T-helper 9 cell (primary cell): ENCODE measurements around the gene RASA3.
"Not testable (repeated sequence)": the region's sequence is repeated elsewhere in the genome, so short reads cannot be mapped to it uniquely, and the experiment has no call there.

Experiments used
- DNase-seq: peaks from one replicate; pipeline ENCODE4 v3.0.0-alpha.2; 2020

RASA3 gene

DNA sequence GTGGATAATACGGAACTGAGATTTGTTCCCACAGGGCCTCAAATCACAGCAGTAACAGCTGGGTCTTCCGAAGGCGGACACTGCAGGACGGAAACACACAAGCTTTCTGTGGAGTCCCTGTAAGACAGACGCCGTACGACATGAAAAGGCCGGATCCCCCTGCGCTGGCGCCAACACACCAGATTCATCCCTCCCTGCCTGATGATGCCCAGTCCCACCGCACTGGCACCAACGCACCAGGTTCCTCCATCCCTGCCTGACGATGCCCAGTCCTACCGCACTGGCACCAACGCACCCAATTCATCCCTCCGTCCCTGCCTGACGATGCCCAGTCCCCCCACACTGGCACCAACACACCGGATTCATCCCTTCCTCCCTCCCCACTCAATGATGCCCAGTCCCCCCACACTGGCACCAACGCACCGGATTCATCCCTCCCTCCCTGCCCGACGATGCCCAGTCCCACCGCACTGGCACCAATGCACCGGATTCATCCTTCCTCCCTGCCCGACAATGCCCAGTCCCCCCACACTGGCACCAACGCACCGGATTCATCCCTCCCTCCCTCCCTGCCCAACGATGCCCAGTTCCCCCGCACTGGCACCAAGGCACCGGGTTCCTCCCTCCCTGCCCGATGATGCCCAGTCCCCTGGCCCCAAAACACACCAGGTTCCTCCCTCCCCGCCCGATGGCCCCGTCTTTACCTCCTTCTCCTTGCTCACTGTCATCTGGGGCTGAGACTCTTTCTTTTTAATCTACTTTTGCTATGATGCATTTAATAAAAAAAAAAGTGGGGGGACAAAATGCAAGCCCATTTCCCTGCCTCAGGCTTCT lies 55.1 kb downstream of the RASA3 start:
- DNase-seq: no peak

DNA sequence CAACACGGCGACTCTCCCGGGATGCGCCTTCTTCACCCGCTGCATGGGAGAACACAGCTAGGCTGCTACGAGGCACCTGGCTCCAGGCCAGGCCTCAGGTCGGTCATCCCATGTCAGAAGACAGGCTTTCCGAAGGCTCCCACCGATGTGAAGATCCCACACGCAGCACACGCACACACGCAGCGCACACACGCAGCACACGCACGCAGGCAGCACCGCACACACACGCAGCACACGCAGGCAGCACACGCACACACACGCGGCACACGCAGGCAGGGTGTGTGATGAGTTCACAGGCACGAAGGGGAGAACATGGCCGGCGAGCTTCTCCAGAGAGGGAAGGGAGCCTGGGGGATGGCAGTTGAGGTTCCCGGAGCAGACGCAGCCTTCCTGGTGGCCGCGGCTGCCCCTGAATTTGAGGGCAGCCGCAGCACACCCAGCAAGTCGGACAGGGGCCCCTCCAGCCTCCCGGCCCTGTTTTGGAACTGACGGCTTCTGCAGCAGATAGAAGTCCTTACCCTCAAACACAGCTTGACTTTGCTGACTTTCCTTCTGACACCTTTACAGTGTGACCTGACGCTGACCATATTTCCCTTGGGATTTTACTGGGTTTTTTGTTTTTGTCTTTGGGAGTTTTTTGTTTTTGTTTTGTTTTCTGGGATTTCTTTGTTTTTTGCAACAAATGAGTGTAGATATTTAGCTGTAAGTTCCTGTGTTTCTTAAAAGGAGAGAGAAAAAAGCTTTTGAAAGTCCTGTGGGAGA lies 55.9 kb downstream of the RASA3 start:
- no peak for DNase-seq

DNA sequence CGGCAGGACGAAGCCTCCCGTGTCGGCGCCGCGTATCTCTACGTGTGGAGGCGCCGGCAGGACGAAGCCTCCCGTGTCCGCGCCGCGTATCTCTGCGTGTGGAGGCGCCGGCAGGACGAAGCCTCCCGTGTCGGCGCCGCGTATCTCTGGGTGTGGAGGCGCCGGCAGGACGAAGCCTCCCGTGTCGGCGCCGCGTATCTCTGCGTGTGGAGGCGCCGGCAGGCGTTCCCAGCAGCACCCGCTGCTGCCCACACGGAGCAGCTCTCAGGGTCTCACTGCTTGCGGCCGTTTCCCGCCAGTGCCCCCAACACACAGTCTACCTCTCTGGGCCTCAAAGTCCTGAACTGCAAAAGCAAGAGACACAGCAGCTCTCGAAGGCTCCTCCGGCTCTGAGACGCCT lies 56.6 kb downstream of the RASA3 start:
- not testable (repeated sequence) for DNase-seq

DNA sequence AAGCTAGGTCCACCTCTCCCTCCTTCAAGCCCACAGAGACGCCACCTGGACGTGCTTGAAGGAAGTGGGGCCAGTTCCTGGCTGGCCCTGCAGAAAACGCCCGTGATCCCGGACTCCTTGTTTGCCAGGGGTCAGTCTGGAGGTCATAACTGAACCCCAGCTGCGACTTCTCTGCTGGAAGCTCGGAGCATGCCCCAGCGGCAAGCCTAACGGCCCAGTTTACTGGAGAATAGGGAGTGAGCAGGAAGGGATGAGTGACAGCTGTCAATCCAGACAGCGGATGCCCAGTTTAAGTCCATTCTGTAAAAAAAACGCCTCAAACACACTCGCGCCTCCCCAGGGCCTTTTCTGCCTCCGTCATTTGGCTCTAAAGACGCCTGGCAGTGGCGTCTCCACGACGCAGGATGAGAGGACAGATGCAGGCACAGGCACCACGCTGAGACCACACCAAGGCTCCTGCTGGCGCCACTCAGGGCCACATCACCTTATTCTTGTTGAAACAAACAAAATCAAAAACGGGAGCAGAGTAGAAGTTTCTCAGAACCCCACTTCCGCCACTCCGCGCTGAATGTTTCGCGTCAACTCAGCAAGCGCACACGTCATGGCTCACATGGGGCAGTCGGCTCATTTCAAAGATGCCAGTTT lies 57.6 kb downstream of the RASA3 start:
- no peak for DNase-seq

DNA sequence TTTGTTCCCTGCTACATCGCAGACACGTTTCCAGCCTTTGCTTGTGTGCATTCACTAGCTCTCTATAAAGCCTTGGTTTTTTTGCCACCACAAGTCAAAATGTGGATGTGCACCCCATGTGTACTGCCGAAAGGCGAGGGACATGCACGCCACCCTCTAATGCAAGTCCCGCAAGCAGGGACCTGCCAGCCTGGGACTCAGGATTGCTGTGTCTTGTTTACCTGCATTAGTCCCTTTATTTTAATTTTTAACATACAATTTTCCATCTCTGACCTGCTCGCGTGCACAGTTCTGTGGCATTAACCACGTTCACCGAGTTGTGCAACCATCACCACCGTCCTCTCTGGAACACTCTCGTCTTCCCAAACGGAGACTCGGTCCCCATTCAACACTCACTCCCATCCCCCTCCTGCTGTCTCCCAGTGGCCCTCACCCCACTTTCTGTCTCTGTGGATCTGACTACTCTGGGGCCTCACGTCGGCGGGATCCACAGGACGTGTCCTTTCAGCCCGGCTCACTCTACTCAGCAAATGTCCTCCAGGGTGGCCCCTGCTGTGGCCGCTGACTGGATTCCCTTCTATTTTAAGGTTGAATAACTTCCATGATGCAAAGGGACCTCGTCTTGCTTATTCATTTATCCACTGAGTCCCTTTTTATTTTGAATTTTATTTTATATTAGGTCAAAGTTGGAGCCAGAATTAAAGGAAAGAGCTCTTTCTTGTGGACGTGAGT lies 58.4 kb downstream of the RASA3 start:
- DNase-seq: no peak

DNA sequence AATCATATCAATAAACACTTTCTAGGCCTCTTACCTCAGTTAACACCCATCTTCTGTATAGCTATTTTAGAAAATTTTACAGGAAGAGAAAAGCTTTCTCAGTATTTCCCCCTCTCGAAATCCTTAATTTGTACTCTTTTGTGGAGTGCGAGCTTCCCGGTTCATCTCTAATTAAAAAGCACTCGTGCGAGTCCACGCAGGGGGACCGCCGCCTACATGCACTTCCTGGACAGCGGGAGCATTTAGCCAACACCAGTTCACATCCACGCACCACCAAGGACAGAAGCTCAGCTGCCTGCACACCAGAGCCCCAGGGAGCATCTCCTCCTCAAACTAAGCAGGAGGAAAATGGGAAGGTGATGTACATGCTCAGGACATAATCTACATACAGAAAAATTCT lies 60.0 kb downstream of the RASA3 start:
- no peak for DNase-seq

DNA sequence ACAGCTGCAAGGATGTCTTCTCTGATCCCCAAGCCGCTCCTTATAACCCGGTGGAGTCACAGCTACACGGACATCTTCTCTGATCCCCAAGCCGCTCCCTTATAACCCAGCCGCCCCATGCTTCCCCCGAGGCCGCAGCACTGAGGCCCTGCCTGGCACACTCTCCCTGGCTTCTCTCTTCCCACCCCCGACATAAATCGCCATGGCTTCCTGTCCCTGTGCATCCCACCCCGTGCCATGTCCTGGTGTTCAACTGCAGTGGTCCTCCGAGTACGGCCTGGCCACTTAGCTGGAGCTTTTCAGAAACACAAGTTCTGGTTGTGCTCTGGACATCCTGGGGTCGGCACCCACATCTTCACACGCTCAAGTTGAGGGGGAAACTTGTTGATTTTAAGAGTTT lies 60.4 kb downstream of the RASA3 start:
- DNase-seq: no peak

DNA sequence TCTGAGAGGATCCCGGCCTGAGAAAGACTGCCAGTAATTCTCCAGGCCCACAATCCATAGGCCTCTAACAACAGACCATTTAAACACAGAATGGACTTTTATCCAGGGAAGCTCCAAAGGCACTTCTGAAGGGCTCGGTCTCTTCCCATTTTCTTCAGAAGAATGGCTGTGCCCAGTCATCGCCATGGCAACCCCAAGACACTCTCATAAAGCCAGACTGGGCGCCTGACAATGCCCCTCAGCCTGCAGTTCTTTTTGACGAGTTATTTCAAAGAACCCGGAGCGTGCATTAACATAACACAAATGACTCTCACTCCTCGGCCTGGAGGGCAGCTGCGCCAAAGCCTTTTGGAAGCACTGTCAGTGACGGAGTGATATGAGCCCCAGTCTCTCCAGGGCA lies 61.0 kb downstream of the RASA3 start:
- no peak for DNase-seq

DNA sequence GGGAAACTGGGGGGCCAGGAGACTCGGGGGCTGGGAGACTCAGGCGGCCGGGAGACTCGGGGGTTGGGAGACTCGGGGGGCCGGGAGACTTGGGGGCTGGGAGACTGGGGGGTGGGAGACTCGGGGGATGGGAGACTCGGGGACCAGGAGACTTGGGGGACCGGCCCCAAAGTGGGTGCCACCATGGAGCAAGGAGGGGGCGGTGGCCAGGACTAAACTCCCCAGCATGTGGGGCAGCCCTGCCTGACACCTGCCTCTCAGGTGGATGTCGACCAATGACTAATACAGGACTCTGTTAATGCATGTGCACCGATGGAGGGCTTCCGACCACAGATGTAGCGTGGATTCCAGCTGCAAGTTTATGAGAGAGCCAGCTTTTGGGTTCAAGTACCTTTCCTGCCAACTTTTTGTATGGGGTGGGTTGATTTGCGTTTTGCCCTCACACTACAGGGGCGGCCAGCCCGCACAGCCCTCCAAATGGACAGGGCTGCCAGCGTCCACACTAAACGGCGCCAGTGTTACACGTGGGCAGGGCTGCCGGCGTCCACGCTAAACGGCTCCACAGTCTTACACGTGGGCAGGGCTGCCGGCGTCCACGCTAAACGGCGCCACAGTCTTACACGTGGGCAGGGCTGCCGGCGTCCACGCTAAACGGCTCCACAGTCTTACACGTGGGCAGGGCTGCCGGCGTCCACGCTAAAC lies 62.2 kb downstream of the RASA3 start:
- DNase-seq: no peak

DNA sequence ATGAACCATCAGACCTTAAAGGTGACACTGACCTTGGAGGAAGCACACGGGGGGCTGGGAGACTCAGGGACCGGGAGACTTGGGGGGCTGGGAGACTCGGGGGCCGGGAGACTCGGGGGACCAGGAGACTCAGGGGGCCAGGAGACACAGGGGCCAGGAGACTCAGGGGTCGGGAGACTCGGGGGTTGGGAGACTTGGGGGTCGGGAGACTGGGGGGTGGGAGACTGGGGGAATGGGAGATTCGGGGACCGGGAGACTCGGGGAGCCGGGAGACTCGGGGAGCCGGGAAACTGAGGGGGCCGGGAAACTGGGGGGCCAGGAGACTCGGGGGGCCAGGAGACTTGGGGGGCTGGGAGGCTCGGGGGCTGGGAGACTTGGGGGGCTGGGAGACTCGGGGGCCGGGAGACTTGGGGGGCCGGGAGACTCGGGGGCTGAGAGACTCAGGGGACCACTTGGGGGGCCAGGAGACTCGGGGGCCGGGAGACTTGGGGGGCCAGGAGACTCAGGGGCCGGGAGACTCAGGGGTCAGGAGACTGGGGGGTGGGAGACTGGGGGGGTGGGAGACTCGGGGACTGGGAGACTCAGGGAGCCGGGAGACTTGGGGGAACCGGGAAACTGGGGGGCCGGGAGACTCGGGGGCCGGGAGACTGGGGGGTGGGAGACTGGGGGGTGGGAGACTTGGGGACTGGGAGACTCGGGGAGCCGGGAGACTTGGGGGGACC lies 62.9 kb downstream of the RASA3 start:
- DNase-seq: no peak

DNA sequence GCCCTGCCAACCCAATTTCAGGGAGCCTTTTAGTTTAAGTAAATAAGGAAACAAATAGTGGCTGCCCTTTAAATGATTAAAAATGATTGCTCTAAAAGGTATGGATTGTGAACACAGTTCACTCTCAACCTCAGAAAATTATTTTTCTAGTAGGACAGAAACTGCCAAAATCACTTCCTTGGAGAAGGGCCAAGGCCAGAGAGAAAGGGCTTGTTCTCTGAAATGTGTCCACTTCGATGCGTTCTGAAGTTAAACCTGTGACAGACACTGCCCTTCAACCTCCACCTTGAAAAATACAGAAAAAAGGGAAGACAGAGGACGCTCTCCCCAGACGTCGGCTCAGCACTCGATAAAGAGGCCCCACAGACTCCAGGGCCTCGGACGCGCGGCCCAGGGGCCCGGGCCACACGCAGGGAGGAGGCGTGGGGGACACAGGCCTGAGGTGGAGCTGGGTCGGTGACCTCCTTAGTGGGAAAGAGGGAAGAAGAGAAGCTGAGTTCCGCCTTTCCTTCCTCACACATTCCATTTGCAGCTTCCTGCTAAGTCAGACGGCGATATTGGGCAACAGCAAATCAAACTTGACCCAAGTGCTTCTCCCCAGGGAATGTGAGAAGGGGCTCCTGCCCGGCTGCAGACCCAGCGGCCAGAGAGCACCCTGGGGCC lies 63.6 kb downstream of the RASA3 start:
- DNase-seq: no peak

DNA sequence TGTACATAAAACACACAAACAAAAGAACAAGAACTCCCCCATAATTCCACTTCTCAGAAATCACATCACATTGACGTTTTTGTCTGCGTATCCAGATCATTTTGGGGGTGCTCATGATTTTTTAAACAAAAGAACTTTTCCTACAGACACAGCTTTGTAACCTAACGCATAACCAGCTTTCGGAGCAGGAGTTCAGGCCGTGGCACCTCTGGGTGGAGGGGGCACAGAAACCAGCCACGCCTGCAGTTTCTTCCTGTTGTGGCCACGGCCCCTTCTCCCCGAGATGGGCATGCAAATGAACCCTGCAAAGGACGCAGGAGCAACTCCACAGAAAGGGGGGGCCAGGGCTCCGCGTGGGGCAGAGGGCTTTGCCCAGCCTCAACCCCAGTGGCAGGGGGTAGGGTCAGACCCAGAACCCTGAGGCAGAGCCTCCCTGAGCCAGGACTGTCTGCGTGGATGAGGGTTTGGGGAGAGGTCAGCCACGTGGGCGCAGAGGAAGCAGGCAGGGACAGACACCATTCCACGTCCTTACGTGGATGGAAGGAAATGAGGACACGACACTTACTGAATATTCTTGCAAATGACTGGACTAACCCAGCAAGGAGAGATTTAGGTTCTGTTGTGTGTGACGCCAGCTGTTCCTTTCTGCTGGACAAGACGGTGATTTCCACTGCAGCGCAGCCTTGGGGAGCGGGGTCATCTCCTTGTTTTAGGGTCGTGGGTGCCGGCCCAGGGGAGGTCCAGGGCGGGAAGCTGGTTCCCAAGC lies 64.4 kb downstream of the RASA3 start:
- DNase-seq: peak; percentile 29

DNA sequence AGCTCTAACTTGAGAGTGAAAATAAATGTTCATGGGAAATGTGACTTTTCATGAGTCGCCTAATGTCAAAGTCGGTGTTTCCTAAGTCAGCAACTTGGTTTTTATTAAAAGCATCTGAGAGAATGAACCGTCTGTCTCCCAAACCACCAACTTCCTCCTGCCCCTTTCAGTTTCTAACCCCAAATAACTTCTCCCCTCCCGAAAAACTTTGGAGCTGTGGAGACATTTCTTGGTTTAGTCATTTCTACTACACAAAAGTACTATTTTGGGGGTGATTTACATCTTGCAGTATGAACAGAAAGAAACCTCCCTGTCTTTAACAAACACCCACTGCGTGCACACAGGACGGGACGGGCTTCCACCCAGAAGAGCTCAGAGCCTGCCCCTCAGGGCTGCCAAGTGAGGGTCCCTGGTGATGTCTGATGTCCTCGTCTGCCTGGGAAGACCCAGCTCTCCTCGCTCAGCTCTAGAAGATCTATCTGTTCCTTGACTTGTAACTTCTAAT lies 65.0 kb downstream of the RASA3 start:
- DNase-seq: no peak

DNA sequence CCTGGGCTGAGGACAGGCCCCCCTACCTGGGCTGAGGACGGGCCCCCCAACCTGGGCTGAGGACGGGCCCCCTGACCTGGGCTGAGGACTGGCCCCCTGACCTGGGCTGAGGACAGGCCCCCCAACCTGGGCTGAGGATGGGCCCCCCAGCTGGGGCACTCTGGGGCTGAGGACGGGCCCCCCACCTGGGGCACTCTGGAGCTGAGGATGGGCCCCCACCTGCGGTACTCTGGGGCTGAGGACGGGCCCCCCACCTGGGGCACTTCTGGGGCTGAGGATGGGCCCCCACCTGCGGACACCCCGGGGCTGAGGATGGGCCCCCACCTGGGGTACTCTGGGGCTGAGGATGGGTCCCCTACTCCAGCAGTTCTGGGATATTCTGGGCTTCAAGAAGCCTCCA lies 65.5 kb downstream of the RASA3 start:
- no peak for DNase-seq

DNA sequence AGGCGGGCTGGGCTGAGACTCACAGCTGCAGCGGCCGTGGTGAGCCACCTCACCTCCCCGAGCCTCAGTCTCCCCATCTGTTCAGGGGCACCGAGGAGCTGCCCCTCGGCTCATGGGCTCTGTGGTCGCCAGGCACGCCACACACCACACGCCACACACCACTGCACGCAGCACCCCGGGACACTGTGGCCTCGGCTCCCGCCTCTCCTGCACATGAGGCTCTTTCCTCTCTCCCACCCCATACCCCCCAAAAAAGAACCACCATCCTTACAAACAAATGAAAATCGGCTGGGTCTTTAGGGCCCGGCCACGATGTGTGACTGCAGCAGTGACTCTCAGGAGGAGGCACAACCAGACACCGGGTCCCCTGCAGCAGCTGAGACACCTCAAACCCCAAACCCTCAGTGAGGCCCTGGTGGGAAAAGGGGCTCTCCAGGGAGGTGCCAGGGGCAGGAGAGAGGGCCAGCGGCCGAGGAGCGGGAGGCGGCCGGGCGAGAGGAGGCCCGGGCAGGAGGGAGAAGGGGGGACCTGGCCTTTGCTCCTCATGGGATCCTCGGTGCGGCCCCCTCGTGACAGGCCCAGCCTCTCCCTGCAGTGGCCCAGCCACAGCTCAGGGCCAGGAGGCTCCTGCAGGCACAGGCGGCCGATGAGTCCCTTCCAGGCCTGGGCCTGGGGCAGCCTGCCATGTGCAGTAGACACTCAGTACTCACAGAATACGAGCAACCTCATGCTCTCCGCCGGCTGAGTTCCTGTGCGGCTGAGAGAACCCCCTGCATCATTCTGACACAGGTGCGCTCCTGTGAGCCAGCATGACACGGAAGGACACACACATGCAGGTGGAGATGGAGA lies 66.3 kb downstream of the RASA3 start:
- DNase-seq: peak; percentile 29

DNA sequence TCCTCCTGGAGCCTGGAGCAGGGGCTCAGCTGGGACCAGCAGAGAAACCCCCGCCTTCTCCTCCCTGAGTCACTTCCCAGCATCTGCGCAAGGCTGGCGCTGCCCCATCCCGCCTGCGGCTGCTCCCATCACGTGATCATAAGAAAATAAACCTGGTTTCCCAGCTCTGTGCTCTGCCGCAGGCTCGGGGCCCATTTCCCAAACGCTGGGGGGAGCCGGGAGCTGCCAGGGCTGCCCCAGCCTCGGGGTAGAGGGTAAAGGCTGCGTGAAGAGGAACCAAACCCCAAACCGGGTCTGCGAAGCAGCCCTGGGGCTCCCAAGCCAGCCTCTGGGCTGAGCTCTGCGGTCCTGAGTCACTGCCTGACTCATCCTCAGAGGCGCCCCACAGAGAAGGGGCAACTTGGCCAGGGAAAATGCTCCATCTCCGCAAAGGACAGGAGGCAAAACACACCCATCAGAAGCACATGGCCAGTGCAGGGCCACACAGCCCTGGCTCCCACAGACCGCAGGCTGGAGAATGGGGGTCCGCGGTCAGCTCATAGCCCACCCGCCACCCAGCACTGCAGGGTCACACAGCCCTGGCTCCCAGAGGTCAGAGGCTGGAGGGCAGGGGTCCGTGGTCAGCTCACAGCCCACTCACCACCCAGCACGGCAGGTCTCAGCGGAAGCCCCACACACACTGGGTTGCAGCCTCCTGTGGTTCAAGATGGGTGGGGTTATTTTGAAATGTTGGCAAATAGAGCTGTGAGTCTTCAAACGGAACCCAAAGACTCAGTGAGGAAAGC lies 67.1 kb downstream of the RASA3 start:
- DNase-seq: peak; percentile 59

DNA sequence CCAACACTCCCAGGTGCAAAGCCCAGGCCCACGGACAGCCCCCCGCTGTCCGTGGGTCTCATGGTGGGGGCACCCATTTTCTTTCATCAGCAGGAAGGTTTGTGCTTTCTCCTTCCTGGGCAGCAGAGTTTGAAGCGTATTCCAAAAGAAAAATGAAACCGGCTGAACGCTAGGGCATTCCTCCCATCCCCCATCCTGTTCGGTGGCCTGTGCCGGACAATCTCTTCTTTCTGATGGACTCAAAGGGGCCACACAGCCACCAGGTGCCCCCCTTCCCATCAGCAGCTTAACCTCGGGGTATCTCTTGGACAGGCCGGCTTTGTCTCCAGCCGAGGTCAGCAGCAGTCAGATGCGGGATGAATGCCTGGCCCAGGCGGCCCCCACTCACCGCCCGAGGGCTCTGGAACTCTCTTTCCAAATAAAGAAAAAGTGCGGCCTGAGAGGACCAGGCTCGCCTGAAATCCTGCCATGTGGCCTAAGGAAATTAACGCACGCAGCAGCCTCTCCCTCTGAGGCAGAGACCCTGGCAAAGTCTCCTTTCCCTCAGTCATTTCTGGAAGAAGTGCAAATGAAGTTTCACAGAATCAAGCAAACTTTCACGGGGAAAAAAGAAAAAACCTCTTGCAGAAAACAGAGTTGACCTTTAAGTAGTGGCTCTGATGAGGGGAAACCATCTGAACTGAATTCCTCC lies 67.8 kb downstream of the RASA3 start:
- no peak for DNase-seq
